Upper lobe of right lung (tissue), 1 donor: ENCODE data around the gene MYG1. TPM values are rescaled to one million over a fixed set of nuclear protein-coding genes. Genes with fewer than 3 reads are reported as not detected.

ENCODE experiments used
- ATAC-seq: fragments of 200-7000 bp; cut with Tn5 transposase; one replicate; pipeline ENCODE4 v1.9.1; 2020; ENCODE audit warnings: mild to moderate bottlenecking, moderate library complexity
- DNase-seq: peaks from one replicate; pipeline ENCODE4 v3.0.0-alpha.2; 2020
- H3K27ac ChIP-seq: fragments of 200-600 bp; one replicate; pipeline ENCODE4 v1.8.0; 2022
- H3K27me3 ChIP-seq: fragments of 200-600 bp; one replicate; pipeline ENCODE4 v1.8.0; 2022; ENCODE audit warnings: mild to moderate bottlenecking
- H3K36me3 ChIP-seq: fragments of 200-600 bp; one replicate; pipeline ENCODE4 v1.8.0; 2022
- H3K4me1 ChIP-seq: fragments of 200-600 bp; one replicate; pipeline ENCODE4 v1.8.0; 2022
- H3K4me3 ChIP-seq: fragments of 200-600 bp; one replicate; pipeline ENCODE4 v1.8.0; 2022; ENCODE audit warnings: mild to moderate bottlenecking
- H3K9me3 ChIP-seq: fragments of 200-600 bp; one replicate; pipeline ENCODE4 v1.8.0; 2022
- CTCF ChIP-seq: fragments of 200-600 bp; IDR thresholded peaks from one replicate; pipeline ENCODE4 v1.8.0; 2022; ENCODE audit warnings: antibody characterized with exemption
- intact Hi-C: fragments of 100-400 bp; cut with DNase I; formaldehyde crosslinking; loops from one replicate; pipeline ENCODE4 v1.11.0; 2022
- total RNA-seq: library from RNA; stranded (reverse); fragmentation: NEBNext Ultra II Directional; extraction: Animal tissue kit (Norgen Biotek cat#: 25700); gene quantifications from one replicate; pipeline ENCODE4 v1.2.1, GENCODE V29; 2021
- donor health status: DM: no; HTN: yes; CAD: no; lungs with severe emphysema.

Gene MYG1
- total RNA-seq, 1 donor from 2014 or later: 41.9 TPM

- Histone ChIP-seq H3K27ac (no peak overlapping the region), H3K27me3 (no peaks in the 10 kb centered on the region), H3K4me3 (no peak overlapping the region), H3K4me1 (no peaks in the 10 kb centered on the region), H3K36me3 (no peaks in the 10 kb centered on the region), H3K9me3 (no peaks in the 10 kb centered on the region)
- intact Hi-C loops: no loop called here
- ATAC-seq: no peak
- TF ChIP-seq CTCF: no peak
- no peak for DNase-seq
Measured at GRCh38 chr12:53277981-53278380, 21.5 kb upstream of the MYG1 start.

GRCh38 chr12:53279283-53279869, 20.1 kb upstream of the MYG1 start:
- ATAC-seq: no peak
- Histone ChIP-seq H3K27me3 (no peaks in the 10 kb centered on the region), H3K9me3 (no peaks in the 10 kb centered on the region), H3K36me3 (no peaks in the 10 kb centered on the region), H3K27ac (no peak overlapping the region), H3K4me1 (no peaks in the 10 kb centered on the region), H3K4me3 (no peak overlapping the region)
- no peak for TF ChIP-seq CTCF
- no peak for DNase-seq
- intact Hi-C loops: no loop called here

GRCh38 chr12:53279888-53280498, 19.5 kb upstream of the MYG1 start:
- H3K9me3 ChIP-seq: no peaks in the 10 kb centered on the region
- no peaks in the 10 kb centered on the region for H3K27me3 ChIP-seq
- no peak overlapping the region for H3K4me3 ChIP-seq
- no peaks in the 10 kb centered on the region for H3K4me1 ChIP-seq
- intact Hi-C loops: loop anchor here (10.0 kb wide), 1 partner anchor 65 kb away; no protein-coding TSS in a partner anchor
- ATAC-seq (no peak), DNase-seq (no peak)
- no peak for TF ChIP-seq CTCF
- no peak overlapping the region for H3K27ac ChIP-seq
- H3K36me3 ChIP-seq: no peaks in the 10 kb centered on the region

GRCh38 chr12:53286448-53286847, 13.0 kb upstream of the MYG1 start:
- no peak overlapping the region for H3K4me3 ChIP-seq
- ATAC-seq: no peak
- H3K27ac ChIP-seq: no peak overlapping the region
- TF ChIP-seq CTCF: no peak
- H3K36me3 ChIP-seq: no peaks in the 10 kb centered on the region
- intact Hi-C loops: loop anchor here (10.0 kb wide), 1 partner anchor 72 kb away; no protein-coding TSS in a partner anchor
- H3K27me3 ChIP-seq: no peaks in the 10 kb centered on the region
- H3K9me3 ChIP-seq: no peaks in the 10 kb centered on the region
- H3K4me1 ChIP-seq: no peaks in the 10 kb centered on the region
- DNase-seq: no peak

GRCh38 chr12:53287741-53288216, 11.7 kb upstream of the MYG1 start:
- ATAC-seq (peak; percentile 87), DNase-seq (peak; percentile 79)
- no peaks in the 10 kb centered on the region for H3K27me3 ChIP-seq
- no peaks in the 10 kb centered on the region for H3K9me3 ChIP-seq
- peak; percentile 63 for TF ChIP-seq CTCF
- no peaks in the 10 kb centered on the region for H3K4me1 ChIP-seq
- no peak overlapping the region for H3K4me3 ChIP-seq
- intact Hi-C loops: loop anchor here (10.0 kb wide), 1 partner anchor 73 kb away; no protein-coding TSS in a partner anchor
- H3K27ac ChIP-seq: no peak overlapping the region
- no peaks in the 10 kb centered on the region for H3K36me3 ChIP-seq
